Measurements from ENCODE around the gene CFAP58.

The CFAP58 gene

GRCh38 chr10:104353325-104354048 lies at the start of gene CFAP58:
TSS of gene CFAP58 (plus strand) at chr10:104353833. CDS start at chr10:104353898, 65 bp downstream.
- DNase-seq (ENCODE audit: low spot score): peak; percentile 74

DNA sequence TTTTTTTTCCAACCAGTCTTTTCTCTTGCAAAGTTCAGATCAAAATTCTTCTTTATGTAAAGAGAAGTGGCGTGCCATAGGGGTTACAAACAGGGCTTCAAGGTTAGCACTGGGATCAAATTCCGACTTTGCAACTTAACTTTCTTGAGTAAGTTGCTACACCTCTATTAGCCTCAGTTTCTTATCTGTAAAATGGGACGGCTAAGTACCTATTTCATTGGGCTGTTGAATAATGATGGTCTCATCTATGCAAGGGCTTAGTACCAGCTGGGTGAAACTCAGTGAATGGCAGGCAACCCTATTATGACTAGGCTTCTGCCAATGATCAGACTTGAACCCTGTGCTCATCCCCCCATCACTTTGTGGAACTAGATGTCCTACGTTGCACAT lies 49.3 kb upstream of the CFAP58 start:
- DNase-seq (ENCODE audit: low spot score): no peak

DNA sequence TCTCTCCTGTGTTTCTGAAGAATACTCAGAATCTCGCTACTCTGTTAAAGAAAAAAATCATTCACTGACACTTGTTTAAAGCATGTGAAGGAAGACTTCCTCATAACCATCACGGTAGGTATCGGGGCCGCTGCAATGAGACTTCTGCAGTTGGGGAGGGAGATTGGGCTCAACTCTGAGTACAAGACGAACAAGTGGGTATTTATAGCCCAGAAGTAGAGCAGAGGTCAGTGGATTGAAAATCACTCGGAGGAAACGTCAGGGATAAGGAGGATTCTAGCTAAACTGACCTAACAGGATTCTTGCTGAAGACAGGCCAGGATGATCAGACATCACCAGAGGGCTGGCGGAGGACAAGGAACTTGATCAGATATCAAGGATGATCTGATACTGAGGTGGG lies 48.7 kb upstream of the CFAP58 start:
- no peak for DNase-seq (ENCODE audit: low spot score)

- DNase-seq (ENCODE audit: low spot score): no peak
Observed at GRCh38 chr10:104306897-104307296, 46.7 kb upstream of the CFAP58 start.

DNA sequence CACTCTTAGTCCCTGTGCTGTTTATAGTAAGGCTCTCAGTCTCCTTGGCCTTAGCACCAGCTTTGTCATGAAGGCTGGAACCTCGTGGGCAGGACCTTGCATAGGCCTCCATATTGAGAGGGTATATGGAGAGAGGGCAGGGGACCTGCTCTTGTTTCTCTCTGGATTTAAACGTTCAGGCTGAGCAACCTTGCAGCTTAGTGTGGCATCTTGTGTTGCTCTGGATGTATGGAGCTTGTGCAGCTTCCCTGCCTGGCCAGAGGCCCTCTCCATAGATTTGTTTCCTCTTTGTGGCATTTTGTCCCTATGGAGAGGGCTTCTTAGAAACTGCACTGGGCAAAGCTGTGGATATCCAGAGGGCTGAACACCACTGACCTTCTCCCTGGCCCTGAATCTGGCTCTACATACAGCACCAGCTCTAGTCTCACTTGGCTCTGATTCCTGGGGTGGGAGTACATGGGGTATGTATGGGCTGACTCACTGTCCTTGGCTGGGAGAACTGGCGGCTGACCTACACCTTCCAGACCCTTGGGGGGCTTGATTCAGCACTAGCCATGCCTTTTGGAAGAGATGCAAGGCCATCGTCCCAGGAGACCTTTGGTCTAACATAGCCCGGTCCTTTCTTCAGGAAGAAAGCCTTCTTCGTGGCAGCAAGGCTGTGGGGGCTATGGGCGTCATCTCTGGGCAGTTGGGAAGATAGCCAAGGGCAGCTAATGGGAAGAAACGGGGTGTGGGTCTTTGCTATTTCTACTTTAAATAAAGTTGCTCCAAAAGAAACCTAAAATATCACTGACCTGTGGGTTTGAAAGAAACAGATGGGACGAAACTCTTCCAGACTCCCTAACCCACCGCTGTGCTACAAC lies 45.8 kb upstream of the CFAP58 start:
- no peak for DNase-seq (ENCODE audit: low spot score)

DNA sequence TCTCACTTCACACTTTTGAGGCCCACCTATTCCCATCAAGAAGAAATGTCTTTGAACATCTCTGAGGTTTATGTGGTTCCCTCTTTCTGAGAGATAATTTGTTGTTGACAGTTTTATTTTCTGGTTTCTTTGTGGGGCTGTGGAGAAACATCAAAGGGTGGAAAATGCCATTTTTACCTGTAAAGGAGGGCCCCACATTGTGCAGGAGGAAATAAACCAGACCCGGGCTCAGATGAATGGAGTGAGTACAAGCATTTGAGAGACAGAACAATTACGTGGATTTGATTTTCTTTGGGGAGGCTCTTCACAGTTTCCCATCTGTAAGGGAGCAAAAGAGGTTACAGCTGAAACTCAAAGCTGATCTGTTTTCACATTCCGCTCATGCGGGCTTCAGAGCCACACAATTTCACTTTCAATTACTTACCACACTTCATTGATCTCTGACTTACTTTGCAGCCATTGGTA lies 45.2 kb upstream of the CFAP58 start:
- no peak for DNase-seq (ENCODE audit: low spot score)

DNA sequence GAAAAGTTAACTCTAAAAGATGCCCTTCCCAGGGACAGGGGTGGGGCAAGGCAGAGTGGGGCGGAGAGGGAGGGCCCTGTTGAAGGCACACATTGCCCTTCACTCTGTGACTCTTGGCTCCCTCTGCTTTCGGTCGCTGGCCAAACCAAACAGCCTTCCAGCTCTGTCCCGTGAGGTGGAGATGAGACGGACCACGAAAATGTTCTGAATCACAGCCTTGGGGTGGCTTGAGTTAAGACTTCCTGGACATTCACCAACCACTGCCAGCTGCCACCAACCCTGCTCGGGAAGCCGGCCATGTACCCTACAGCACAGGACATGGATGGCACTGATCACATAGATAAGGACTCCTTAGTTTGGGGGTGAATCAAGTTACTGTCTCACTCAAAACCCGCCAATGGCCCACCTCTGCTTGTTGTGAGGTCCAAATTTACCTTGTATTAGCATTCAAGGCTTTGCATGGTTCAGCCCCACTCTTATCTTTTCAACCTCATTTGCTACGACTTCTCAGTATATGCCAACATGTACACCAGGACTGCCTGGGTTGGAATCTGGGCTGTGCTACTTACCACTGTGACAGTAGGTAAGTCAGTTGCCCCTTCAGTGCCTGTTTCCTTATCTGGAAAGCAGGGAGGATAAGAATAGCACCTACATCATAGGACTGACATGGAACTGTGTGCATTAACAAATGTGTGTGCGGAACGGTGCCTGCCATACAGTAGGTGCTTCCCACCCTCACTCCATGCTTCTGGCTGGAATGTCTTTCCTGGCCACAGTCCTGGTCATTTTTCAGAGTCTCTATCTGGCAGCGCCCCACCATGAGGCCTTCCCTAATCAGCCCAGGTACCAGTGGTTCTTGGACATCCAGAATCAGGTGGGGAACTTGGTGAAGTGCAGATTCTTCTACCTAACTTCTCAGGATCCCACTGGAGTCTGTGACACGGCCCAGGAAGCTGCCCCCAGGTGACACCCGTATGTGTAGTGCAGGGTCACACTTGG lies 43.4 kb upstream of the CFAP58 start:
- DNase-seq (ENCODE audit: low spot score): no peak

DNA sequence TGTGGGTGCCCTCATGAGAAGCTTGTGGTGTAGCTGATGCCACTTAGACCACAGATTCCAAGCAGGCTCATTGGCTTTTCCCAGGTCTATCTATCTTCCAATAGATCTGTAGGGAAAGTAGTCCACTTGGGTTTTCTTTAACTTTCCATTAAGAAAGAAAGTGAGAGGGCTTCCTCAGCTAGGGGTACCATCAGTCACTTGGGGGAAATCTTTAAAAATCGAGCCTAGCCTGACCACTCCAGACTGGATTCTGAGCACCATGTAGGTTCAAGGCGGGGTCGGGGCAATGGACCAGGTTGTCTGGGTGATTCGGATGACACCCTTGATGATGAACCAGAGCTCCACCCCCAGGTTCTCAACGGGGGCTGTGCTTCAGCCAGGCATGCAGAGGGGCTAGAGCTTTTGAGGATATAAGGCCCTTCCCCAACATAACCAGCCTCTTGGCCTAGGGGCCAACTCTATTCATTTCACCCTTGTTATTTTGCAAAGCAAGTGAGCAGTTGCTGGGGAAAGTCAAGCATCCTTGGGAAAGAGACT lies 42.4 kb upstream of the CFAP58 start:
- no peak for DNase-seq (ENCODE audit: low spot score)

DNA sequence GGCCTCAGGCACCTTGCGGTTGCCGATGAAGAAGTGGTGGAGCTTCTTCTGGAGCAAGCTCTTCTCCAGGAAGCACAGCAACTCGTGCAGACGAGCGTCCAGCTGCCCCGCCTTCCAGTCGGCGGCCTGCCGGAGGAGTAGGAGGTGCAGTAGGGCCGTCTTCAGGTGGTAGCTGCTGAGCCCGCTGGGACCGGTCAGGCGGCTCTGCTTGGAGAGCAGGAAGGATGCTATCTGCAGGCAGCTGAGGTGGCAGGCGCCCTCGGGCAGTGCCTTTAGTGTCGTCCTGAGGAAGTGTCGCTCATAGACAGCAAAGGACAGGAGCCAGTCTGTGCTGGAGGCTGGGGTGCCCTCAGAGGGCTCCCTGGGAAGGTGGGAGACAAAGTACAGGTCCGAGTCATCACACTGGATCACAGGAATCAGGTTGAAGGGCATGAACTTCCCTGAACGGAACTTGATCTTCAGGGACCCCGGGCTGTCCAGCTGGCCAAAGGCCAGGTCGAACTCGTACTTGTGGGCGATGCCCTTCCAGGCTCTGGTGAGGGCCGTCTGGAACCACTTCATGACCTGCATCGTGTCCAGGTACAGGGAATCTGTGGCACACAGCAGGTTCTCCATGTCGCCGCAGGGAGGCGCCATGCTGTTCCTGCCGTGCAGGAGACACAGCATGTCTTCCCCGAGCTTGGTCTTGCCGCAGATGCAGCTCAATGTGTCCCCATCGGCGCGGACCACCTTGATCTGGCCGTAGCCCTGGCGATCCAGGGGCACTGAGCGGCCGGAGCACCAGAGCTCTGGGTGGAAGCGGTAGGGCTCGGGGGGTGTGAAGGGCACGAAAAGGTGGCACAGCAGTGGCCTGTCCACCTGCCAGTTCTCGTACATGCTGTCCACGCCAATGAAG lies 38.8 kb upstream of the CFAP58 start:
- DNase-seq (ENCODE audit: low spot score): no peak

- DNase-seq (ENCODE audit: low spot score): no peak
Observed at GRCh38 chr10:104315486-104315921, 38.1 kb upstream of the CFAP58 start.

DNA sequence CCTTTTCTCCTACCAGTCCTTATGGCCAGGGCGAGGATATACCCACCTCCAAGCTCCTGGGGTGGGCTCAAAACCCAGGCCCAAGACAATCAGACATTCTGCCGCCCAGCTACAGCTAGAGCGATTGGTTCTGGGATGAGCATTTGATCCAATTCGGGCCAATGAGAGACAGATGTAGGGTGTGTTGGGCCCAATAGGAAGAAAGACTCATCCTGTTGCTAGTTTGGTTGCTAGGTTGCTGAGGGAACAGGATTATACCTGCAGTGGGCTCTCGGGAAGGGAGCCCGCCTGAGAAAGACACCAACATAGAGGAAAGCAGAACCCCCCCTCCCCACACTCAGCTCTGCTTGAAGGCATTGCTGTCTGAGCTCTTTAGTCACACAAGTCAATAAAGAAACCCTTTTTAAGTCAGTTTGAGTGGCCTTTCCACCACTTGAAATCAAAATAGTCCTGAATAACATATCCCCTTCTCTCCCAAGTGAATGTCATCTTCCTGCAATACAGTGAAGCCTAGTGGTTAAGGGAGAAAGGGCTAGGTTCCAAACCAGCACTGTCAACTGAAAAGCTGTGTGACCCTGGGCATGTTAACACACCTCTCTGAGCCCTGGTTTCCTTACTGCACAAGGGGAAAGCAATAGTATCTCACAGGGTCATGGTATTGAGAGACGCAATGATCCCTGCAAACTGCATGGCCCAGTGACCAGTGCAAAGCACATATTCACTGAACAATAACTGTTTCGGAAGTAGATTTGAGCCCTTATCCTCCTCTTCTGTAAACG lies 37.1 kb upstream of the CFAP58 start:
- no peak for DNase-seq (ENCODE audit: low spot score)

- DNase-seq (ENCODE audit: low spot score): no peak
Observed at GRCh38 chr10:104317269-104317710, 36.3 kb upstream of the CFAP58 start.

DNA sequence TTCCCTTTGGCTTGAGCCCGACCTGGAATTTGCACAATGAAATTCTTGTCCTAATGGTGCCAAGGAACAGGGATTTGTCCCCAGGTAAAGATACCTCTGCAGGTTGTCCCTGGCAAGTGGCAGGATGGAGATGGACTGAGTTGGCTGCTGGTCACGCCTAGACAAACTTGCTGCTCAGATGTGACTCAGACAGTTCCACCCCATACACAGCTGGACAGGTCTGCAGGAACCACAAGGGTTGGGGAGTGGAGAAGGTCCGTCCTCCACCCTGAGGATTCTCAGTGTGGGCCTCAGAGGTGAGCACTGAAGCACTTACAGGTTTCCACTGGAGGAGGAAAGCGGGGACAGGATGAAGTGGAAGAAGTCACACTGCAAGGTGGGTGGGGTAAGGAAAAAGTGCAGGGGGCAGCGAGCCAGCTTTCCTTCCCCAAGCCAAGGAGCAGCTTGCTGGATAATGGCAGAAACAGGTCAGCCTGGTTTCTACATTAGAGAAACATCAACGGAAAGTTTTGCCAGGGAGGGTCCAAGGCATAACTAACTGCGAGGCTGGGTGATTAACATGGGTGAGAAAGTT lies 35.8 kb upstream of the CFAP58 start:
- DNase-seq (ENCODE audit: low spot score): no peak

GRCh38 chr10:104318326-104318725 lies 35.3 kb upstream of the CFAP58 start:
- no peak for DNase-seq (ENCODE audit: low spot score)

DNA sequence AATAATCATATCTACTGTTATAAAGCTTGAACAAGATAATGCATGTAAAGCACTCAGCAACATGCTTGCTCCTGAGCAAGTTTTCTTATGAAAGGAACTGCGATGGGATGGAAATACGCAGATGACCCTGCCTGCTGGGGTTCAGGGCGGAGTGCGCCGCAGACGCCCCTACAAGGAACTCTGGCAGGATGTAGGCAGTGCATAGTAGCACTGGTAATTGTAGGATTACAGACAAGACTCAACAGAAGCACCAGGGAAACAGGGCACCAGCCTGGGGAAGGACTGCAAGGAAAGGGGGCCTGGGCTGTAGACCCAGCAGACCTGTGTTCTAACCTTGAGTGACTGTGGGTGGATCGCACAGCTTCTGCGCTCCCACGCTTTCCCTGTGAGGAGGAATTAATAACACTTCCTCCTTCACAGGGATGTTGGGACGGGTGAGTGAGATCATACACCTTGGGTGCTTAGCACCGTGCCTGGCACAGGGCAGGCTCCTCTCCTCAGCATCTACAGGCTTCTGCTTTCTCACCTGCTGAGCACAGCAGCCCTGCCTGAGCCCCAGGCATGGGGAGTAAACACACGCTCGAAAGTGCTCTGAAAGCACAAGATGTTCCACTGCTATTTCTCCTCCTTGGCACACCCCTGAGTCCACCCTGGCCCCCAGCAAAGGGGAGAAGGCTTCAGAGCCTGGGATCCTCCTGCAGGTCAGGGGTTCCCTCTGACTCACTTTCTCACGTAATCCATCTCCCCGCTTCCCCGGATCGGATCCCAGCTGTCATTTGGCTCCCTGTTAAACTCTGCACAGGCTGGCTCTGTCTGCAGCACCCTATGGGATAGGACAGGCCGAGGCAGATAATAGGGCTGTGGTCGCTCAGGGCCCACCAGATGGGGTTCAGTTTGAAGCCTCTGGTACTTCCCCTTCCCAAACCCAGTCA lies 34.6 kb upstream of the CFAP58 start:
- no peak for DNase-seq (ENCODE audit: low spot score)

GRCh38 chr10:104321226-104321625 lies 32.4 kb upstream of the CFAP58 start:
- no peak for DNase-seq (ENCODE audit: low spot score)

- DNase-seq (ENCODE audit: low spot score): no peak
Observed at GRCh38 chr10:104321725-104322415, 31.8 kb upstream of the CFAP58 start.

GRCh38 chr10:104322416-104322782 lies 31.2 kb upstream of the CFAP58 start:
- no peak for DNase-seq (ENCODE audit: low spot score)

All from cerebellar cortex (tissue), 1 donor.